GM23248 (cell line): ENCODE results near the gene LMAN2.

Experiments used
- EZH2 ChIP-seq: fragments of 200-600 bp; sonication (generic); IDR thresholded peaks from 2 replicates; pipeline ENCODE4 v1.6.1; 2018; ENCODE audit warnings: antibody characterized with exemption, mild to moderate bottlenecking; ENCODE audit not compliant: insufficient read depth, poor library complexity, severe bottlenecking
- EZH2phosphoT487 ChIP-seq: fragments of 200-600 bp; sonication (generic); IDR thresholded peaks from 2 replicates; pipeline ENCODE4 v1.6.1; 2018; ENCODE audit warnings: antibody characterized with exemption, moderate library complexity, mild to moderate bottlenecking, low read depth; ENCODE audit not compliant: insufficient read depth

GRCh38 chr5:177356746-177357145, 5.3 kb upstream of the LMAN2 start:
- TF ChIP-seq EZH2 = no peak
- TF ChIP-seq EZH2phosphoT487 = no peak
